Gastroesophageal sphincter (tissue), 4 donors: ENCODE data around the gene CARD9. TPM values are rescaled to one million over a fixed set of nuclear protein-coding genes. Genes with fewer than 3 reads are reported as not detected.
A peak's percentile ranks its signal among the peaks of the same experiment; 100 is the strongest.

Experiments
- ATAC-seq: fragments of 150-250 bp; one replicate; pipeline ENCODE4 v1.9.1; 2016; ENCODE audit warnings: mild to moderate bottlenecking, moderate library complexity
- H3K27ac ChIP-seq, 4 donors: fragments of 200-600 bp; sonication (generic) in 3 of 4; 1 replicate in 3 of 4; 2 replicates in 1 of 4; pipeline ENCODE4 v1.5.1; 2016 to 2019
- H3K27me3 ChIP-seq: fragments of 200-600 bp; sonication (generic); one replicate; pipeline ENCODE4 v1.5.1; 2019
- H3K36me3 ChIP-seq, 2 donors: fragments of 200-600 bp; sonication (generic); one replicate each; pipeline ENCODE4 v1.5.1; 2019; ENCODE audit warnings: control low read depth in 1 of 2
- H3K4me1 ChIP-seq, 3 donors: fragments of 200-600 bp; sonication (generic); 1 replicate in 2 of 3; 2 replicates in 1 of 3; pipeline ENCODE4 v1.5.1; 2016 to 2019; ENCODE audit warnings: control low read depth in 2 of 3
- H3K4me3 ChIP-seq, 2 donors: fragments of 200-600 bp; sonication (generic); one replicate each; pipeline ENCODE4 v1.5.1; 2019; ENCODE audit warnings: mild to moderate bottlenecking in 1 of 2, moderate library complexity in 1 of 2
- H3K9me3 ChIP-seq, 3 donors: fragments of 200-600 bp; sonication (generic); one replicate each; pipeline ENCODE4 v1.5.1; 2017 to 2019; ENCODE audit warnings: control low read depth in 2 of 3
- CTCF ChIP-seq, 4 experiments: fragments of 200-600 bp in 2 of 4; fragments of 450-650 bp in 2 of 4; sonication (generic) in 1 of 4; IDR thresholded peaks; one replicate each; pipeline ENCODE4 v1.5.1; 2017 to 2019; ENCODE audit warnings: antibody characterized with exemption in 4 of 4, mild to moderate bottlenecking in 2 of 4, moderate library complexity in 2 of 4
- EP300 ChIP-seq: sonication (generic); formaldehyde crosslinking; IDR thresholded peaks from one replicate; pipeline ENCODE4 v1.6.1; 2017; ENCODE audit warnings: antibody characterized with exemption, mild to moderate bottlenecking
- POLR2A ChIP-seq, 2 donors: fragments of 450-650 bp; IDR thresholded peaks; one replicate each; pipeline ENCODE4 v1.6.1; 2017; ENCODE audit warnings: antibody characterized with exemption in 2 of 2, mild to moderate bottlenecking in 2 of 2, moderate library complexity in 1 of 2
- POLR2AphosphoS5 ChIP-seq: sonication (generic); formaldehyde crosslinking; IDR thresholded peaks from one replicate; pipeline ENCODE4 v1.6.1; 2017; ENCODE audit warnings: antibody characterized with exemption
- WGBS, 2 donors: methylation state at CpG; one replicate each; pipeline ENCODE4 v1.1.5; 2018; ENCODE audit warnings: low coverage in 1 of 2; 5-methylcytosine and 5-hydroxymethylcytosine counted together
- total RNA-seq, 4 donors: library from RNA; depleted of rRNA; stranded (reverse); fragments of >200 nt; gene quantifications; one replicate each; pipeline ENCODE4 v1.1.0, GENCODE V29; 2016

CARD9 gene
- total RNA-seq, 4 donors from 2014 or later, result 1.3 to 2.3 (median 1.8) TPM

GRCh38 chr9:136374183-136374575 lies 710 bp upstream of the CARD9 start:
- H3K27ac ChIP-seq, result no peak overlapping the region
- H3K9me3 ChIP-seq, result no peaks in the 10 kb centered on the region
- ATAC-seq, result no peak
- no peaks in the 10 kb centered on the region for H3K27me3 ChIP-seq
- peaks cover 0 to 12% (median 0%) of the 10 kb centered on the region in 3 donors for H3K4me1 ChIP-seq
- peaks cover 0 to 14% of the 10 kb centered on the region in 2 donors for H3K36me3 ChIP-seq
- H3K4me3 ChIP-seq, result no peak overlapping the region
- TF ChIP-seq POLR2AphosphoS5, result no peak
- no peak for TF ChIP-seq POLR2A (IDR thresholded peaks at IDR 0.05)
- TF ChIP-seq CTCF (IDR thresholded peaks at IDR 0.05), result no peak
- no peak for TF ChIP-seq EP300
- 79% methylated on average over 5 of the region's 14 CpGs; no CpG with 5 or more reads in 1 of the 2 donors for WGBS, 2 donors

- H3K36me3 ChIP-seq, result no peaks in the 10 kb centered on the region
- H3K4me3 ChIP-seq, result peak overlapping the region in 1 of 2 donors; percentile 34
- TF ChIP-seq CTCF (IDR thresholded peaks at IDR 0.05), result no peak
- no peak for TF ChIP-seq EP300
- TF ChIP-seq POLR2A (IDR thresholded peaks at IDR 0.05), result no peak
- TF ChIP-seq POLR2AphosphoS5, result no peak
- H3K27me3 ChIP-seq, result no peaks in the 10 kb centered on the region
- no peak overlapping the region for H3K27ac ChIP-seq
- 40 to 49% methylated on average over 3 to 5 of the region's 21 CpGs for WGBS, 2 donors
- peaks cover 0 to 12% (median 0%) of the 10 kb centered on the region in 3 donors for H3K4me1 ChIP-seq
- peak; percentile 77 for ATAC-seq
- H3K9me3 ChIP-seq, result no peaks in the 10 kb centered on the region
Measured at GRCh38 chr9:136372561-136373299, 739 bp downstream of the CARD9 start.

- H3K9me3 ChIP-seq, result no peaks in the 10 kb centered on the region
- H3K27ac ChIP-seq, result no peak overlapping the region
- peaks cover 7% of the 10 kb centered on the region for H3K27me3 ChIP-seq
- WGBS, 2 donors, result 60% methylated on average over 1 of the region's 21 CpGs; no CpG with 5 or more reads in 1 of the 2 donors
- H3K4me3 ChIP-seq, result no peak overlapping the region
- no peak for ATAC-seq
- TF ChIP-seq POLR2A (IDR thresholded peaks at IDR 0.05), result no peak
- no peak for TF ChIP-seq CTCF (IDR thresholded peaks at IDR 0.05)
- no peak for TF ChIP-seq EP300
- TF ChIP-seq POLR2AphosphoS5, result no peak
- H3K4me1 ChIP-seq, result peaks cover 0 to 12% (median 0%) of the 10 kb centered on the region in 3 donors
- no peaks in the 10 kb centered on the region for H3K36me3 ChIP-seq
Measured at GRCh38 chr9:136372006-136372405, 1.5 kb downstream of the CARD9 start.

GRCh38 chr9:136371533-136371880 lies 2.0 kb downstream of the CARD9 start:
- H3K27me3 ChIP-seq, result peaks cover 12% of the 10 kb centered on the region
- H3K4me3 ChIP-seq, result no peak overlapping the region
- H3K9me3 ChIP-seq, result no peaks in the 10 kb centered on the region
- peaks cover 0 to 12% (median 0%) of the 10 kb centered on the region in 3 donors for H3K4me1 ChIP-seq
- no CpG with 5 or more reads among the region's 13 CpGs for WGBS, 2 donors
- no peak for ATAC-seq
- H3K36me3 ChIP-seq, result no peaks in the 10 kb centered on the region
- no peak overlapping the region for H3K27ac ChIP-seq
- TF ChIP-seq EP300, result no peak

- Histone ChIP-seq H3K27me3 (peaks cover 15% of the 10 kb centered on the region), H3K4me3 (no peak overlapping the region), H3K9me3 (no peaks in the 10 kb centered on the region), H3K36me3 (no peaks in the 10 kb centered on the region), H3K4me1 (peaks cover 0 to 12% (median 0%) of the 10 kb centered on the region in 3 donors), H3K27ac (no peak overlapping the region)
- no peak for ATAC-seq
- WGBS, 2 donors, result no CpG with 5 or more reads among the region's 54 CpGs
- TF ChIP-seq EP300 (no peak), POLR2AphosphoS5 (no peak), POLR2A (IDR thresholded peaks at IDR 0.05) (no peak)
Measured at GRCh38 chr9:136370687-136371532, 2.6 kb downstream of the CARD9 start.
